Measurements from ENCODE around the gene HRH1.

HRH1 gene

DNA sequence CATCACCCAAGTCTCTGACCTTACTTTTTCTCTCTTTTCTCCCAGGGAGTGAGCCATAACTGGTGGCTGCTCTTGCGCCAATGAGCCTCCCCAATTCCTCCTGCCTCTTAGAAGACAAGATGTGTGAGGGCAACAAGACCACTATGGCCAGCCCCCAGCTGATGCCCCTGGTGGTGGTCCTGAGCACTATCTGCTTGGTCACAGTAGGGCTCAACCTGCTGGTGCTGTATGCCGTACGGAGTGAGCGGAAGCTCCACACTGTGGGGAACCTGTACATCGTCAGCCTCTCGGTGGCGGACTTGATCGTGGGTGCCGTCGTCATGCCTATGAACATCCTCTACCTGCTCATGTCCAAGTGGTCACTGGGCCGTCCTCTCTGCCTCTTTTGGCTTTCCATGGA lies 104.7 kb downstream of the HRH1 start:
- no peak overlapping the region for H3K4me3 ChIP-seq (ENCODE audit: low read length)
- no peaks in the 10 kb centered on the region for H3K9me3 ChIP-seq (ENCODE audit: control insufficient read depth, low read length)
- H3K9ac ChIP-seq (ENCODE audit: low read length), result no peak overlapping the region
- H3K36me3 ChIP-seq (ENCODE audit: control insufficient read depth, insufficient read depth, low read length), result no peaks in the 10 kb centered on the region
- H3K4me1 ChIP-seq (ENCODE audit: control insufficient read depth, insufficient read depth, low read length), result no peaks in the 10 kb centered on the region
- no peaks in the 10 kb centered on the region for H3K27me3 ChIP-seq (ENCODE audit: control insufficient read depth, insufficient read depth, low read length)

DNA sequence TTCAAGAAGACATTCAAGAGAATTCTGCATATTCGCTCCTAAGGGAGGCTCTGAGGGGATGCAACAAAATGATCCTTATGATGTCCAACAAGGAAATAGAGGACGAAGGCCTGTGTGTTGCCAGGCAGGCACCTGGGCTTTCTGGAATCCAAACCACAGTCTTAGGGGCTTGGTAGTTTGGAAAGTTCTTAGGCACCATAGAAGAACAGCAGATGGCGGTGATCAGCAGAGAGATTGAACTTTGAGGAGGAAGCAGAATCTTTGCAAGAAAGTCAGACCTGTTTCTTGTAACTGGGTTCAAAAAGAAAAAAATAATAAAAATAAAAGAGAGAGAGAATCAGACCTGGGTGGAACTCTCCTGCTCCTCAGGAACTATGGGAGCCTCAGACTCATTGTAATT lies 106.2 kb downstream of the HRH1 start:
- H3K4me3 ChIP-seq (ENCODE audit: low read length), result no peak overlapping the region
- H3K36me3 ChIP-seq (ENCODE audit: control insufficient read depth, insufficient read depth, low read length), result no peaks in the 10 kb centered on the region
- H3K4me1 ChIP-seq (ENCODE audit: control insufficient read depth, insufficient read depth, low read length), result no peaks in the 10 kb centered on the region
- no peaks in the 10 kb centered on the region for H3K9me3 ChIP-seq (ENCODE audit: control insufficient read depth, low read length)
- H3K27me3 ChIP-seq (ENCODE audit: control insufficient read depth, insufficient read depth, low read length), result no peaks in the 10 kb centered on the region
- no peak overlapping the region for H3K9ac ChIP-seq (ENCODE audit: low read length)

DNA sequence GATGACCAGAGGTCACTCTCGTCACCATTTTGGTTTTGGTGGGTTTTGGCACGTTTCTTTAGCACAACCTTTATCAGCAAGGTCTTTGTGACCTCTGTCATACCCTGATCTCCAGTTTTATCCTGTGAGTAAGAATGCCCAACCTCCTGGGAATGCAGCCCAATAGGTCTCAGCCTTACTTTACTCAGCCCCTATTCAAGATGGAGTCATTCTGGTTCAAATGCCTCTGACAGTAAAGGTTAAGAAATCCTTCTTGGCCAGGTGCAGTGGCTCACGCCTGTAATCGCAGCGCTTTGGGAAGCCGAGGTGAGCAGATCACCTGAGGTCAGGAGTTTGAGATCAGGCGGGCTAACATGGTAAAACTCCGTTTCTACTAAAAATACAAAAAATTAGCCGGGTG lies 114.7 kb downstream of the HRH1 start:
- Histone ChIP-seq H3K9ac (ENCODE audit: low read length) (no peak overlapping the region), H3K4me1 (ENCODE audit: control insufficient read depth, insufficient read depth, low read length) (peaks cover 6% of the 10 kb centered on the region), H3K9me3 (ENCODE audit: control insufficient read depth, low read length) (no peaks in the 10 kb centered on the region), H3K4me3 (ENCODE audit: low read length) (no peak overlapping the region), H3K36me3 (ENCODE audit: control insufficient read depth, insufficient read depth, low read length) (no peaks in the 10 kb centered on the region), H3K27me3 (ENCODE audit: control insufficient read depth, insufficient read depth, low read length) (no peaks in the 10 kb centered on the region)

DNA sequence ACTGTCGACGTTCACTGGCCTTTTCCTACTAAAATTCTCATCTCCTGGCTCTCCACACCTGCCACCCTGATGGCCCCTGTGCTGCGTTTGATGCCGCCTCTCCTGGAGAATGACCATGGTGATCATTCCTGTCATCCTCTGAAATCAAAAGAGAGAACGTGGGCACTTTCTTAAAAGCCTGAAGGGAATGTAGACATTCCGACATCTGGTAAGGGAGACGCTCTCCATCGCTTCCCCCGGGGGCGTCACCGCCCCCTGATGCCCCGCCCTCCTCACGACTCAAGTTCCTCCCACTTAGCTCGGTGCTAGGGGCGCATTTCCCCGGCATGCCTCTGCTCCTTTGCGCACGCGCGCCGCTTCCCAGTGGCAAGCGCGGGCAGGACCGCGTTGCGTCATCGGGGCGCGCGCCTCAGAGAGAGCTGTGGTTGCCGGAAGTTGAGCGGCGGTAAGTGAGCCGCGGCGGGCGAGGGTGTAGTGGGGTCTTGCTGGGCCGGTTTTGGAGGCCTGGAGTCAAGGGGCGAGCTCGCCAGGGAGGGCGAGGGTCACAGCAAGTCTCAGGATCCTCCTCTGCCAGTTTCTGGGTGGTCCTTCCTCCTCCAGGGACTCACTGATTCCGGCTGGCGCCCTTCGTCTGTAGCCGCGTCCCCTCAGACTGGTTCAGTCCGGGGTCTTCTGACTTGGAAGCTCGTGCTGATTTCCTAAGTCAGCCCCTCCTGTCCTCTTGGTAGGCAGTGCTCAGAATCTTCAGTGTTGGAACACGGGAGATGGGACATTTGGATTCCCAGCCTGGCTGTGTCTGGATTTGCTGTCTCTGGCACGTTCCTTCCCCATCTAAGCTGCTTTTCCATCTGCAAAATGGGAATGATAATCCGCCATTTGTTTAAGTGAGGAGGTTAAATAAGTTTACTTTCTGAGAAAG lies 118.0 kb downstream of the HRH1 start, which contains the start of gene ATG7:
TSS of gene ATG7 (plus strand) at position 412 of the 919 bp plus-strand sequence. CDS start 26,299 bp downstream, outside the sequence.
- Histone ChIP-seq H3K4me1 (ENCODE audit: control insufficient read depth, insufficient read depth, low read length) (peaks cover 6% of the 10 kb centered on the region), H3K9ac (ENCODE audit: low read length) (peak within 1 kb of the TSS; percentile 97), H3K4me3 (ENCODE audit: low read length) (peak within 1 kb of the TSS; percentile 79), H3K27me3 (ENCODE audit: control insufficient read depth, insufficient read depth, low read length) (no peaks in the 10 kb centered on the region), H3K9me3 (ENCODE audit: control insufficient read depth, low read length) (no peaks in the 10 kb centered on the region), H3K36me3 (ENCODE audit: control insufficient read depth, insufficient read depth, low read length) (no peaks in the 10 kb centered on the region)

DNA sequence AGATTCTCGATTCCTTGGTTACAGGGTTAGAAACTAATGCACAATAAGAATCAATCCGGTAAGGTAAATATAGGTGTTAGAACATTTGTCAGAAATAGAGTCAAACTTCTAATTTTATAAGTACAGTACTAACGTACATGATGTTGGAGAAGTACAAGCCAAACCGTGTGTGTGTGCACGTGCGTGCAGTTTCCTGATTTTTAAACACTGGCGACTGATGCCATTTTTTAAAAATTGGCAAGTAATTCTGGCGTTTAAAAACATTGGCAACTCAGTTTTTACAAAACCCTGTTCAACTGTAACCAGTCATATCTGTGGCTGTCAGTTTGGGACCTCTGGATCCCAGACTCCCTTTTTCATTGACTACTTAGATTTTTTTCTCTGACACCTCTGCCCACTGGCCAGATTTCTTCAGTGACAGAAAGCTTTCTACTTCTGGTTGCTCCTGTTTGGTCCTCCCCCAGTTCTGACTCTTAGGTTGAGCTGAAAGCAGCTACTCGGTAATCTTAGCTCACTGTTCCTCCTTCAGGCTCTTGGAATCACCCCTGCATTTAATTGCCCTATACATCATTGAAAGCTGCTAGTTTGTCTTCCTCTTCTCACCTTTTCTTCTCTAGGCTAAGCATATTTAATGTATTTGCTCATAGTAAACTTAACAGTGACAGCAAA lies 118.7 kb downstream of the HRH1 start:
- no peaks in the 10 kb centered on the region for H3K36me3 ChIP-seq (ENCODE audit: control insufficient read depth, insufficient read depth, low read length)
- no peaks in the 10 kb centered on the region for H3K27me3 ChIP-seq (ENCODE audit: control insufficient read depth, insufficient read depth, low read length)
- H3K9me3 ChIP-seq (ENCODE audit: control insufficient read depth, low read length), result no peaks in the 10 kb centered on the region
- peak overlapping the region; percentile 79 for H3K4me3 ChIP-seq (ENCODE audit: low read length)
- peak overlapping the region; percentile 97 for H3K9ac ChIP-seq (ENCODE audit: low read length)
- peaks cover 6% of the 10 kb centered on the region for H3K4me1 ChIP-seq (ENCODE audit: control insufficient read depth, insufficient read depth, low read length)

DNA sequence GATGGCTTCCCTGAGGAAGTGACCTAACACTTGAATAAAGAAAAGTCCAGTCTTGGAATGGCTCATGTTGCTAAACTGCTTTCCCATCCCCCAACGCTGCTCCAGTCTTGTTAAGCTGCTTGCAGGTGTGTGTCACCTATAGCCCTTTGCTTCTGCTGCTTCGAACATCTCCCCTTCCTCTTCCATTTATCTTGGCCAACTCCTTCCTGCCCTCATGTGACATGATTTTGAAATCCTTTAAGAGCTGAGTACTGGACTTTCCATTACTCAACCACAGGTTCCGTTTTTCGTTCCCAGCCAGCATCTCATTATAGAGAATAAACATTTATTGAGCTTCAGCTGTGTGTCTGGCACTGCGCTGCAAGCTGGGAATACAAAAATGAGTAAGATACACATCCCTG lies 119.6 kb downstream of the HRH1 start:
- no peaks in the 10 kb centered on the region for H3K27me3 ChIP-seq (ENCODE audit: control insufficient read depth, insufficient read depth, low read length)
- H3K9ac ChIP-seq (ENCODE audit: low read length), result no peak overlapping the region
- no peak overlapping the region for H3K4me3 ChIP-seq (ENCODE audit: low read length)
- H3K36me3 ChIP-seq (ENCODE audit: control insufficient read depth, insufficient read depth, low read length), result no peaks in the 10 kb centered on the region
- no peaks in the 10 kb centered on the region for H3K9me3 ChIP-seq (ENCODE audit: control insufficient read depth, low read length)
- H3K4me1 ChIP-seq (ENCODE audit: control insufficient read depth, insufficient read depth, low read length), result peaks cover 6% of the 10 kb centered on the region

DNA sequence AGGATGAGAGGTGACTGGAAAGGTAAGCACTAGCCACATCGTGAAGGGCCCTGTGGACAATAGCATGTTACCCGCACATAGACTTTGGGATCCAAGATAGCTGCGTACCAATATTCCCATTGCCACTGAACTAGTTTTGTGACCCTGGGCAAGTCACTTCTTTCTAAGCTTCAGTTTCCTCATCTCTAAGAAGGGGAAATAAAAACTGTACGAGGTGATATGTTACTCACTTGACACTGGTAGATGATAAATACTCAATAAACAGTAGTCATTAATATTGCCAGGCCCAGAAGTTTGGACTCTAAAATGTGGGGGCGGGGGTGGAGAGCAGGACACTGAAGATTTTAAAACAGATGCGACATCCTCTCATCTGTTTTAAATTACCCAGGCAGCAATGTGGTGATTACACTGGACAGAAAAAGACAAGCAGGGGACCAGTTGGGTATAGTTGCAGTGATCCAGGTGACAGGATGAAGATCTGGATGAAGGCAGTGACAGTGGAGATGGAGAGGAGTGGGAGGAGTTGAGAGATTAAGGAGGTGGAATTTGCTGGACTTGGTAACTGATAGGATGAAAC lies 120.4 kb downstream of the HRH1 start:
- Histone ChIP-seq H3K36me3 (ENCODE audit: control insufficient read depth, insufficient read depth, low read length) (no peaks in the 10 kb centered on the region), H3K4me3 (ENCODE audit: low read length) (no peak overlapping the region), H3K9ac (ENCODE audit: low read length) (no peak overlapping the region), H3K9me3 (ENCODE audit: control insufficient read depth, low read length) (no peaks in the 10 kb centered on the region), H3K4me1 (ENCODE audit: control insufficient read depth, insufficient read depth, low read length) (peaks cover 6% of the 10 kb centered on the region), H3K27me3 (ENCODE audit: control insufficient read depth, insufficient read depth, low read length) (no peaks in the 10 kb centered on the region)

DNA sequence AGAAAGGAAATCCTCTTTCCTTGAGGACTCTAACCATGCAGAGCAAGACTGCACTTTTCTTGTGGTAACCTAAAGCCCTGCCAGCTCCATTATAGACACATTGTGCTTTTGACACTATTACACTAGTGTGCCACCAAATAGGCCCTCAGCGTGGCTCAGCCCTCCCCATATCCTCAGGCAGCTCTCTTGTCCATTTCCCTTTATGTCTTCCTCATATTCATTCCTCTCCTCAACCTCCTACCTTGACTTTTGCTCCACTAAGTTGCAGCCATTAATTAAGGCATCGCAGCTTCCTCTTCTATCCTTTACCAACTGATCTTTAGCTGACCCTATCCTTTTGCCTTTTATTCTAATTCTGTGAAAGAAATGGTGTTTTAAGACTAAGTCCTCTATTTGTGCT lies 121.6 kb downstream of the HRH1 start:
- H3K9me3 ChIP-seq (ENCODE audit: control insufficient read depth, low read length), result no peaks in the 10 kb centered on the region
- no peak overlapping the region for H3K4me3 ChIP-seq (ENCODE audit: low read length)
- H3K9ac ChIP-seq (ENCODE audit: low read length), result no peak overlapping the region
- H3K36me3 ChIP-seq (ENCODE audit: control insufficient read depth, insufficient read depth, low read length), result no peaks in the 10 kb centered on the region
- H3K4me1 ChIP-seq (ENCODE audit: control insufficient read depth, insufficient read depth, low read length), result peaks cover 6% of the 10 kb centered on the region
- H3K27me3 ChIP-seq (ENCODE audit: control insufficient read depth, insufficient read depth, low read length), result no peaks in the 10 kb centered on the region

DNA sequence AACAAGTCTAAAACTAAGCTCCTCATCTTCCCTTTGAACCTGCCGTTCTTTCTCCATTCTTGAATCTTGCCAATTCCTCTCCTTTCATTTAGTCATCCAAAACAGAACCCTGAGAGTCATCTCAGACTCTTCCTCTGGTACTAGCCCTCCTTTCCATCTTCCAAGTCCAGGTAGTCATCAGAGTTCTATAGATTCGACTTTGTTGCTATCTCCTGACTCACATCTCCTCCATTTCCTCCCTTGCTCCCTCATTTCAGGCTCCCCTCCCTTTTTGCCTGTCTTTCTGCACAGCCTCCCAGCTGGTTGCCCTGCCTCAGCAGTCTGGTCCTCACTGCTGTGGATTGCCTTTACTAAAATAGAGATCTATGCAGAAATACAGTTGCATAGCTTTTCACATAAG lies 122.6 kb downstream of the HRH1 start:
- no peaks in the 10 kb centered on the region for H3K27me3 ChIP-seq (ENCODE audit: control insufficient read depth, insufficient read depth, low read length)
- H3K9ac ChIP-seq (ENCODE audit: low read length), result no peak overlapping the region
- H3K9me3 ChIP-seq (ENCODE audit: control insufficient read depth, low read length), result no peaks in the 10 kb centered on the region
- H3K4me1 ChIP-seq (ENCODE audit: control insufficient read depth, insufficient read depth, low read length), result peaks cover 6% of the 10 kb centered on the region
- no peak overlapping the region for H3K4me3 ChIP-seq (ENCODE audit: low read length)
- H3K36me3 ChIP-seq (ENCODE audit: control insufficient read depth, insufficient read depth, low read length), result no peaks in the 10 kb centered on the region

DNA sequence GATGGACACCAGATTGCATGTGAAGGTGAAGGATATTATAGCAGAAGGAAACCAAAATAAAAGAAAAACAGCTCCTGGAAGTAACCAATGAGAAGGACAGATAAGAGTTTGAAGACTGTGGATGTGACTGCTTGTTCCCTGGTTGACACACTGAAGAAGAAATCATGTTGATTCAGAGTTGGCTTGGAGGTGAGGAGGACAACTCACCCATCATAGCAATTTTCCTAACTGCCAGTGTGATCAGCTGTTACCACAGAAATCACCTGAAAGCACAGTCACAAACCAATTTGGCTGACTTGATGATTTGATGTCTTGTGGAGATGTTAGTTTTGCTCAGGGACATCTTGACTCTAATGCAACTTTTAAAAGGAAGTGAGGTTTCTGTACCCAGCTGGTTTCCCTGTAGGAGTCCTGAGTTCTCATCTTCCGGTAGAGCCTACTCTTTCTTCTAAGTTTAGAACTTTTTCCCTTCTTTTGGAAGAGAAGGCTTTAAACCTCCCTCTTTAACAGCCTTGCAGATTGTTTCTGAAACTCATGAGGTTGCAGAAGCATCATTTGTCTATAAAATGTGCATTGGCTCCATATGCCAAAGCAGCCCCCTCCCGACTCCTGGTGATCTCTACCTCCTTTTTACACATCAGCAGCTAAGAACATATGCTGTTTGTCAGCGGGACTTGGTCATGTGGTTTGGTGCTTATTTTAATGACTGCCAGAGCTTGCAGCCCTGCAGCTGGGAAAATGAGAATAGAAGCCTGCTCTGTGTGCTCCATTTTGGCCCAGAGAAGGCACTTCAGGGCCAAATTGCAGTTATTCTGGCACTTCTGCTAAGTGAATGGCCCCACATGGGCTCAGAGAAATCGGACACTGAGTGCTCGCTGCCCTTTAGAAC lies 128.2 kb downstream of the HRH1 start:
- Histone ChIP-seq H3K4me3 (ENCODE audit: low read length) (no peak overlapping the region), H3K4me1 (ENCODE audit: control insufficient read depth, insufficient read depth, low read length) (peaks cover 5% of the 10 kb centered on the region), H3K9ac (ENCODE audit: low read length) (no peak overlapping the region), H3K36me3 (ENCODE audit: control insufficient read depth, insufficient read depth, low read length) (no peaks in the 10 kb centered on the region), H3K27me3 (ENCODE audit: control insufficient read depth, insufficient read depth, low read length) (no peaks in the 10 kb centered on the region), H3K9me3 (ENCODE audit: control insufficient read depth, low read length) (no peaks in the 10 kb centered on the region)

DNA sequence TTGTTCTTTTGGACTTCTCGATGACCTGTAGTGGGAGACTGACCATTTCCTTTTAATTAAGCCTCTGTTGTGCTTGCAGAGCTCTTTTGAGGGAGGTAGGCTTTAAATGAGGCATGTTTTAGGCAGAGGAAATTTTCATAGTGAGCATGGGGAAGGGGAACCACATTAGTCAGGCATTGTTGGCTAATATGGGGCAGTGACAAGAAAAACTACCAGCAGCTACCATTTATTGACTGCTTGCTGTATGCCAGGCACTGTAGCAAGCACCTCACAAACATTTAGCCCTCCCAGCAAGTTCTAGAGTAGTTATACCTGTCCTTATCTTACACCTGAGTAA lies 128.8 kb downstream of the HRH1 start:
- H3K27me3 ChIP-seq (ENCODE audit: control insufficient read depth, insufficient read depth, low read length), result no peaks in the 10 kb centered on the region
- H3K36me3 ChIP-seq (ENCODE audit: control insufficient read depth, insufficient read depth, low read length), result no peaks in the 10 kb centered on the region
- no peak overlapping the region for H3K4me3 ChIP-seq (ENCODE audit: low read length)
- H3K9ac ChIP-seq (ENCODE audit: low read length), result no peak overlapping the region
- no peaks in the 10 kb centered on the region for H3K9me3 ChIP-seq (ENCODE audit: control insufficient read depth, low read length)
- H3K4me1 ChIP-seq (ENCODE audit: control insufficient read depth, insufficient read depth, low read length), result peaks cover 11% of the 10 kb centered on the region

Data from mucosa of stomach (tissue), 1 donor.